GM13977 (cell line): ENCODE results near the gene LRRC28.

Experiments used
- DNase-seq: peaks from one replicate; pipeline ENCODE4 v3.0.0; 2012; ENCODE audit warnings: low spot score
- CTCF ChIP-seq: IDR thresholded peaks from 2 replicates; pipeline ENCODE4 v1.5.1; 2012; ENCODE audit warnings: mild to moderate bottlenecking, control low read depth; ENCODE audit not compliant: insufficient read depth; ENCODE audit errors: extremely low read depth, missing control alignments
- in situ Hi-C: fragments of 300-500 bp; cut with MboI; formaldehyde crosslinking; loops from one replicate; pipeline ENCODE4 v1.12.0; 2022; ENCODE audit warnings: low sequenced_read_pairs, low pct_unique_long_range_greater_than_20kb, mixed read lengths, inconsistent platforms; ENCODE audit not compliant: unreplicated experiment

LRRC28 gene

GRCh38 chr15:99331381-99331780, 80.1 kb downstream of the LRRC28 start:
- DNase-seq = no peak
- in situ Hi-C loops = no loop called here
- no peak for TF ChIP-seq CTCF

- in situ Hi-C loops = no loop called here
- DNase-seq = no peak
- no peak for TF ChIP-seq CTCF
Measured at GRCh38 chr15:99333413-99333812, 82.1 kb downstream of the LRRC28 start.

- TF ChIP-seq CTCF = no peak
- in situ Hi-C loops = no loop called here
- no peak for DNase-seq
Measured at GRCh38 chr15:99333981-99334380, 82.7 kb downstream of the LRRC28 start.

GRCh38 chr15:99335508-99335907, 84.2 kb downstream of the LRRC28 start:
- in situ Hi-C loops = no loop called here
- TF ChIP-seq CTCF = no peak
- no peak for DNase-seq

GRCh38 chr15:99336794-99337193, 85.5 kb downstream of the LRRC28 start:
- in situ Hi-C loops = no loop called here
- no peak for DNase-seq
- no peak for TF ChIP-seq CTCF

- TF ChIP-seq CTCF = no peak
- in situ Hi-C loops = no loop called here
- DNase-seq = no peak
Measured at GRCh38 chr15:99340347-99340746, 89.1 kb downstream of the LRRC28 start.

- in situ Hi-C loops = no loop called here
- DNase-seq = no peak
- TF ChIP-seq CTCF = no peak
Measured at GRCh38 chr15:99341786-99342185, 90.5 kb downstream of the LRRC28 start.
